ENCODE measurements around the gene CYP4F12.

The CYP4F12 gene

DNA sequence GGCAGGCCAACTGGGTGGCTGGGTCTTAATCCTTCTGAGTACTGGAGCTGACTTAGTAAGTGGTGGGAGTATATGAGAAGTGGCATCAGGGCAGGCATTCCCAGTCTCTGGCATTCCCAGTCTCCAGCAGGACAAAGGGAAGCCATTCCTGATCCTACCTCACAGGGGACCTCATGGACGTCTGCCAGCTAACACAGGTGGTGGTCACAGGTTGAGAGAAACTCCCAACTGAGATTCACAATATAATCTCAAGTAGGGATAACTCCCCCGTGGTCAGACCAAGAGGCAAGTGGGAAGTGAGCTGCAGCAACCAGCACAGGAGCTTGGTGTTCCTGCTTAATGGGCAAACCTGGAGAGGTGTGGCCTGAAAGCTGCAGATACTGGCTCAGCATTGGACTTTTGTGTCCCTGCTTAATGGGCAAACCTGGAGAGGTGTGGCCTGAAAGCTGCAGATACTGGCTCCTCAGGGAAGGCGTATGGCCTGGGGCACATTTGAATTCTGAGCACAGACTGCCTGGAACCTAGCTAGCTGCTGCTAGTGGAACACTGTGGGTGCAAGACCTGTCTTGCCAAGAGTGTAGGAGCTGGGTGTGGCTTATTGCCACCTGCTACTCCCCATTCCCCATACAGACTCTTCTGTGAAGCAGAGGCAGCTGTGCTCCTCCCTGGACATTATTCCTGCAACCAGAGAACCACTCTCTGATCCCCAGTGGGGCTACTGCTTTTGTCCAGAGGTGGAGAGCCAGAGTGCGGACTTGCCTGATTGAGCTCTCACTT, 29.1 kb downstream of the CYP4F12 start:
- TF ChIP-seq, protein P1, sequence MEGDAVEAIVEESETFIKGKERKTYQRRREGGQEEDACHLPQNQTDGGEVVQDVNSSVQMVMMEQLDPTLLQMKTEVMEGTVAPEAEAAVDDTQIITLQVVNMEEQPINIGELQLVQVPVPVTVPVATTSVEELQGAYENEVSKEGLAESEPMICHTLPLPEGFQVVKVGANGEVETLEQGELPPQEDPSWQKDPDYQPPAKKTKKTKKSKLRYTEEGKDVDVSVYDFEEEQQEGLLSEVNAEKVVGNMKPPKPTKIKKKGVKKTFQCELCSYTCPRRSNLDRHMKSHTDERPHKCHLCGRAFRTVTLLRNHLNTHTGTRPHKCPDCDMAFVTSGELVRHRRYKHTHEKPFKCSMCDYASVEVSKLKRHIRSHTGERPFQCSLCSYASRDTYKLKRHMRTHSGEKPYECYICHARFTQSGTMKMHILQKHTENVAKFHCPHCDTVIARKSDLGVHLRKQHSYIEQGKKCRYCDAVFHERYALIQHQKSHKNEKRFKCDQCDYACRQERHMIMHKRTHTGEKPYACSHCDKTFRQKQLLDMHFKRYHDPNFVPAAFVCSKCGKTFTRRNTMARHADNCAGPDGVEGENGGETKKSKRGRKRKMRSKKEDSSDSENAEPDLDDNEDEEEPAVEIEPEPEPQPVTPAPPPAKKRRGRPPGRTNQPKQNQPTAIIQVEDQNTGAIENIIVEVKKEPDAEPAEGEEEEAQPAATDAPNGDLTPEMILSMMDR (IDR thresholded peaks at IDR 0.05; ENCODE audit: low read depth, low read length, missing control alignments): no peak
- H3K4me3 ChIP-seq (replicated peaks; ENCODE audit: low read depth, low read length): no peak overlapping the region
- no peak for DNase-seq (ENCODE audit: extremely low read depth, low read depth)

DNA sequence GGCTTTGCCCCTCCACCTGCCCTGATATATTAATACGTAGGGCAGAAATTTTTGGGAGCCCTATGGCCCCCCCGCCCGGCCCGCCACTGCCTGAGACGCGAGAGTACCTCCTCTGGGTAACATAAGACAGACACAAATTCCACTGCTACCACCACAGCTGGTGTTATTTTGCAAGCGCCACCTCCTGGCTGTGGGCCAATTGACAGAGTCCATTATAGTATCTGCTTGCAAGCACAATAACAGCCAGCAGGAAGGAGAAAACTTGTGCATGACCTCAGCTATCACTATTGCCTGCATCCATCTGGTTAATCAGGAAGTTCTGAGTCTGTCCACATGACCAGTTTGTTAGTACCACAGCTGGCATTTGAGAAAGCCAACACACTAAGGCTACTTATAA, 29.6 kb downstream of the CYP4F12 start:
- no peak overlapping the region for H3K4me3 ChIP-seq (replicated peaks; ENCODE audit: low read depth, low read length)
- TF ChIP-seq, protein P1 (IDR thresholded peaks at IDR 0.05; ENCODE audit: low read depth, low read length, missing control alignments): no peak
- peak; percentile 3 for DNase-seq (ENCODE audit: extremely low read depth, low read depth)

DNA sequence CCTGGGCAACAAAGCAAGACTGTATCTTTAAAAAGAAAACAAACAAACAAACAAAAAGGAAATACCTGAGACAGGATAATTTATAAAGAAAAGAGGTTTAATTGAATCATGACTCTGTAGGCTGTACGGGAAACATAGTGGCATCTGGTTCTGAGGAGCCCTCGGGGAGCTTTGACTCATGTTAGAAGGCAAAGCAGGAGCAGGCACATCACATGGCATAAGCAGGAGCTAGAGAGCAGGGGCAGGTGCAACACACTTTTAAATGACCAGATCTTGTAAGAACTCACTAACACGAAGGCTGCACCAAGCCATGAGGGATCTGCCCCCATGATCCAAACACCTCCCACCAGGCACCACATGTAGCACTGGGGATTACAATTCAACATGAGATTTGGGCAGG, 41.8 kb downstream of the CYP4F12 start:
- no peak for DNase-seq (ENCODE audit: extremely low read depth, low read depth)
- H3K4me3 ChIP-seq (replicated peaks; ENCODE audit: low read depth, low read length): no peak overlapping the region
- TF ChIP-seq, protein P1 (IDR thresholded peaks at IDR 0.05; ENCODE audit: low read depth, low read length, missing control alignments): no peak

DNA sequence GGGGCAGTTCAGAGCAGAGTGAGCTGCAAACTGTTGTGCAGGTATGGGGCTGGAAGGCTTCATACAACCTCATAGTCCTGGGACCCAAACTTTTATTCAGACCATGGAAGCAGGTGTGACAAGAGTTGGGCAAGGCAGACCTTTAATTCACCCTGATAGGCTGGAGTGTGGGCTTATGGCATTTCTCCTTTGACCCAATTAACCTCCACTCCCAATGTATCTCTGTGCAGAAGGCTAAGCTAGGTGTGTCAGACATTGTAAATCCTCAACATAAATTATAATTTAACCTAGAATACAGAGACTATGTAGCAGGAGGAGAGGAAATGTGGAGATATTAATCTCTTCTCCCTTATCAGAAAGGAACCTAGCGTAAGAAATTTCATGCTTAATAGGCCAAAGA, 42.8 kb downstream of the CYP4F12 start:
- no peak overlapping the region for H3K4me3 ChIP-seq (replicated peaks; ENCODE audit: low read depth, low read length)
- TF ChIP-seq, protein P1 (IDR thresholded peaks at IDR 0.05; ENCODE audit: low read depth, low read length, missing control alignments): no peak
- DNase-seq (ENCODE audit: extremely low read depth, low read depth): no peak

DNA sequence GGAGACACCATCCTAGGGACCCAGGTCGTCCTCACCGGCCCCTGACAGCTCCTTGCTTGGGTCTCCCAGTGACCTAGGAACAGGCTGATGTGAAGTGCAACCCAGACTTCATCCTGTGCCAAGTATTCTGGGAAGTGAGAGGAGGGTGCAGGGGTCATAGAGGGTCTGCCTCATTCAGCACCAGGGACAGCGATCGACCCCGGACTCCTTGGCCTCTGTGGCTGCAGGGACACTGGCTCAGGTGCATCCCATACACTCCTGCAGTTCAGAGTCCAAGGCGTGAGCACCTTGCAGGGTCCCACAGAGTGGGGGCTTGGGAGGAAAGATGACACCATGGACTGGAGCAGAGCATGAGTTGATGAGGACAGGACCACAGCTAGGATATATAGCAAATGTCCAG, 44.9 kb downstream of the CYP4F12 start:
- no peak for DNase-seq (ENCODE audit: extremely low read depth, low read depth)
- TF ChIP-seq, protein P1 (IDR thresholded peaks at IDR 0.05; ENCODE audit: low read depth, low read length, missing control alignments): no peak
- H3K4me3 ChIP-seq (replicated peaks; ENCODE audit: low read depth, low read length): no peak overlapping the region

DNA sequence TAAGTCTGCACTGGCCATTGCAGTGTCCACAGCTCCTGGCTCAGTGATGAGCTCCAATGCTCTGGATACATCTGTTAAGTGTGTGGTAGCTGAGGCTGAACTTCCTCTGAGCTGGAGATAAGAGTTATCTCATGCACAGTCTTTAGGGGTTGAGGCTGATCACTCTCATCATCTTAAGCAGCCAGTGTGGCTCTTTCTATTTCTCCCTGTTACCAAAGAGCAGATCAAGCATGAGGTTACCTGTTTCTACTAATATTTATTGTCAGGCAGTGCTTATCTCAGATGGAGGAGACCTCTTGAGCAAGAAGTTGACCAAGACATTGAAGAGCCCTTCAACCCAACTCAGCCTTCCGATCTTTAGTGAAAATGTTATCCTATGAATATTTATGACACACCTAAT, 48.4 kb downstream of the CYP4F12 start:
- TF ChIP-seq, protein P1 (IDR thresholded peaks at IDR 0.05; ENCODE audit: low read depth, low read length, missing control alignments): no peak
- no peak for DNase-seq (ENCODE audit: extremely low read depth, low read depth)
- no peak overlapping the region for H3K4me3 ChIP-seq (replicated peaks; ENCODE audit: low read depth, low read length)

DNA sequence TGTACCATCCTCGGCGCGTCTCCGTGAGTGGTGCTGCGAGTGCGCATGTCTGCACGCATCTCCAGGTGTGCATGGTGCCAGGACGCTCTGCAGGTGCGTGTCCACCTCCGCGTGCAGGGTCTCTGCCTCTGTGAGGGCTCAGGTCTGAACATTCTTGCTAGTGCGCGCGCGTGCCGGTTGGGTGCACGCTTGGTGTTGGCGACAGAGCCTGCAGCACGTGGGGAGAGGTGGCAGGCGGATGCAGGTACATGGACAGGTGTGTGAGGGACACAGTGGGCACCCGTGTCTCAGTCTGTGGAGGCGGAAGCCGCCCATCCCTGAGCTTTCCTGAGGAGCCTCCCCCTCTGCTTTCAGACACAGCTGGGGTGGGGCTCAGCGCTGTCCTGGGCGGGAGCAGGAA, 50.1 kb downstream of the CYP4F12 start:
- H3K4me3 ChIP-seq (replicated peaks; ENCODE audit: low read depth, low read length): no peak overlapping the region
- DNase-seq (ENCODE audit: extremely low read depth, low read depth): no peak
- TF ChIP-seq, protein P1 (IDR thresholded peaks at IDR 0.05; ENCODE audit: low read depth, low read length, missing control alignments): no peak

All from HFF-Myc (cell line).